Stimulated activated CD8-positive, alpha-beta memory T cell treated with anti-CD3 and anti-CD28 coated beads, Interleukin-15, amount 100 ng/mL, for 4 hours (primary cell): ENCODE measurements around the gene DTX3L.

Experiments used
- DNase-seq, 2 donors: peaks; one replicate each; pipeline ENCODE4 v3.0.0-alpha.2; 2020; ENCODE audit warnings: low read depth in 2 of 2

DTX3L gene

DNA sequence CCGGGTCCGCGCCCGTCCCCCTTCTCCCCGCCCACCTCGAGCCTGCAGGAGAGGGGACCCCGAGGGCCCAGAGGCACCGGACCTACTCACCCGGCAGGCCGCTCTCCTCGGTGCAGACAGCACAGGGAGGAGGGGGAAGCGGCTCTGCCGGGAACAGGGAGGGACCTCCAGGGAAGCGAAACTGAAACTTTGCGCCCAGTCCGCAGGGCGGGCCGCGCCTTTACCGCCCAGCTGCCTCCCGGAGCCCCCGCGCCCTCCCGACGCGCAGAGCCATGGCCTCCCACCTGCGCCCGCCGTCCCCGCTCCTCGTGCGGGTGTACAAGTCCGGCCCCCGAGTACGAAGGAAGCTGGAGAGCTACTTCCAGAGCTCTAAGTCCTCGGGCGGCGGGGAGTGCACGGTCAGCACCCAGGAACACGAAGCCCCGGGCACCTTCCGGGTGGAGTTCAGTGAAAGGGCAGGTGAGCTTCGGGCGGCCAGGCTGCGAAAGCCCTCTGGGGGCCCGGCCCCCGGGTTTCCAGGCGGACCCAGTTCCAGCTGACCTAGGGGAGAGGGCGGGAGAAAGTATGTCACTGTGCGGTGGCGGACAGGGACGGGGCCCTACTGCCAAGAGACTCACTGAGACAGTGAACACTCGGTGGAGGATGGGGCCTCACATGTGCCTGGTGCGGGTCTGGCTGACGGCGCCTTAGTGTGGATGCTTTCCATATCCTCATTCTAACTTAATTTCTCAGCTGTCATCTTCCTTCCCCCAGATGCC, at the start of gene DTX3L, which contains the start of gene PARP9:
DTX3L (plus strand) TSS at position 184 of the 758 bp plus-strand sequence; CDS start at position 273, 89 bp downstream.
PARP9 (minus strand) TSS at position 146 of the 758 bp plus-strand sequence. CDS start 4,680 bp downstream, outside the sequence.
- peak; percentile 72 to 76 for DNase-seq

DNA sequence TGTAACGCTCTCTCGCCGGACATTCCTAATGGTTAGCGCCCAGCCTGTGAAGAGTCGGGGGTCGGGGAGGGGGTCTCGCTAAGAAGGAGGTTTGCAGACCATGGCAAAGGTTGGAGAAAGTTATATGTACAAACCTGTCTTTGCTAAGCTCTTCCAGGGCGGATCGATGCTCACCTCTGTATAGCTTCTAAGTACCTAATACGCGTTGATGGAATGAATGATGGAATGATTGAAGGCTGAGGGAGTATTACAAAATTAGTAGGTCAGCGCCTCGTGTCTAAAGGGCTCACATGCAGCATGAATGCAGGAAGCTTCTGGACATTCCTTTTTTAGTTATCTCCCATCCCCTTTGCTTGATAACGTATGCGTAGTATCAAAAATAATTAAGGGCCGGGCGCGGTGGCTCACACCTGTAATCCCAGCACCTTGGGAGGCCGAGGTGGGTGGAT, 49.1 kb upstream of the DTX3L start:
- no peak for DNase-seq

DNA sequence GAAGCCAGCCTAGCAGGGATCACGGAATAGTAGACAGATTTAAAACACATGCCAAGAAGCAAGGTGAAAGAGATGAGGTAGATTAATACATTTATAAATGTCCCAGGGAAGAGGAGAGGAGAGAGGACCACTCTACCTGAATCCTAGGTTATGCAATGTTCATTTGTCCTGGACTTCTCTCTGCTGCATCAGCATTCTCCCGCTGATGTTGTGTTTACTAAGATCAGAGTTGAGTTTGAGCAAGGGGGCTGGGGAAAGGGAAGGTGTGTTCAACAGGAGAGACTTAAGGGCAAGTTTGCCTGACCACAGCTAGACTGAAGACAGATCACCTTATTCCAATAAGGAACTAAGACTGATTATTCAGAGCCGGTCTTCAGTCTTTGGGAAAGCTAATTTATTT, 48.3 kb upstream of the DTX3L start:
- no peak for DNase-seq

- no peak for DNase-seq
Measured at GRCh38 chr3:122516846-122517360, 47.2 kb upstream of the DTX3L start.

DNA sequence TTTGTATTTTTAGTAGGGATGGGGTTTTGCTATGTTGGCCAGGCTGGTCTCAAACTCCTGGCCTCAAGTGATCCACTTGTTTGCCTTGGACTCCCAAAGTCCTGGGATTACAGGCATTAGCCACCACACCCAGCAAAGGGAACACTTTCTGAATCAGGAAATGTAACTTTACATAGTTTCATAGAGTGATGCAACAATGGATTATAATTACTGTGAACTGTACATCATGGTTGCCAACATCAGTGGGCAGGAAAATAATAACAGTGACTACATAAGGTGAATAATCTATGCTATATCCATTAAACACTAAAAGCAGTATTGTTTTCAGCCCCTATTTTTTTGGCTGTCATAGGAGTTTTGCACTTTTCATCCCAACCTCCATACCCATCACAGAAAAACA, 44.4 kb upstream of the DTX3L start:
- no peak for DNase-seq

DNA sequence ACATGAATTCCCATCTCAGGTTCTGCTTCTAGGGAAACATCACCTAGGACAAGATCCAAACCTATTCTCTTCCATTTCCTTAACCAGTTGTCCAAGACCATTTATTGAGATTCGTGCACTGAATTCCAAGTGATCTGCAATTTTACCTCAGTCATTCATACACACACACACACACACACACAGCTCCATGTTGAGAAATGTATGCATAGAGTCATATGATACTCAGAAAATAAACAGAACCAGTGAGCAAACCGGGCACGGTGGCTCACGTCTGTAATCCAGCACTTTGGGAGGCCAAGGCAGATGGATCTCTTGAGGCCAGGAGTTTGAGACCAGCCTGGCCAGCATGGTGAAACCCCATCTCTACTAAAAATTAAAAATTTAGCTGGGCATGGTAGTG, 43.3 kb upstream of the DTX3L start:
- DNase-seq, result no peak

GRCh38 chr3:122523317-122523716, 40.8 kb upstream of the DTX3L start:
- no peak for DNase-seq

GRCh38 chr3:122530164-122530563, 34.0 kb upstream of the DTX3L start:
- DNase-seq, result no peak

DNA sequence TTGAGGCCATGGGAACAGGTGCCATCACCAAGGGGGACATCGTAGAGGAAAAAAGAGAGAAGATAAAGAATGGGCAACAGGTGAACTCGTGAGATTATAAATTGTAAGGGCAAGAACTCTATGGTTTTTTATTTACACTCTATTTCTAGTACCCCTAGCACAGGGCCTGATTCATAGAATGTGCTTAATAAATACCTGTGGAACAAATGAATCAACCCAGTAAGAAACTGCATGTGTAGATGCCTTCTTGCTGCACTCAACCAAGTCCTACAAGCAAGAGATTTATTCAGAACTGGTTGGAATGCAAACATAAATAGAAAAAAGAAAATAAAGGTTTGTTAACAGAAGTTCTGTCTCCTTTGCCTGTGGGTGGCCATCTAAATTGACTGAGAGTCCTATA, 30.7 kb upstream of the DTX3L start:
- no peak for DNase-seq

- DNase-seq, result no peak
Measured at GRCh38 chr3:122533931-122534334, 30.2 kb upstream of the DTX3L start.

- DNase-seq, result no peak
Measured at GRCh38 chr3:122535964-122536631, 28.0 kb upstream of the DTX3L start.

GRCh38 chr3:122536632-122537001, 27.5 kb upstream of the DTX3L start:
- DNase-seq, result no peak

DNA sequence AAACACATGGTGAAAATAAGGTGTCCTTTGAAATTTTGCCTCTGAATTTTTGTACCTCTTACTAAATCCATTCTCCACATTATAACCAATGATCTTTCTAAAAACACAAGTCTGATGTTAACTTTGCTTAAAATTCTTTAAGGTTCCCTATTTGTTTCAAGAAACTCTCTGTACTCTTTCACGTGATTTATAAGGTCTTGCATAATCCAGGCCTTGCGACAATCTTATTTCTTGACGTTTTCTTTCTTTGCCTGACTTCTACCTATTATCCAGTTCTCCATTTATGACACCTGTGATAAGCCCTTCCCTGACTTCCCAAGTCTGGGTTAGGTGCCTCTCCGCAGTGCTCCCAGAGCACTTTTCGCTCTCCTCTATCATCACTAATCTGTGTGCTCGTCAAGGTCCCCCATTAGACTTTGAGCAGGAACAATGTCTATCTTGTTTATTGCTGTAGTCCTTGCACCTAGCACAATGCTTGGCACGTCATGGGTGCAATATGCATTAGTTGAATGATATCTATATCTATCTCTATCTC, 25.1 kb upstream of the DTX3L start:
- no peak for DNase-seq

DNA sequence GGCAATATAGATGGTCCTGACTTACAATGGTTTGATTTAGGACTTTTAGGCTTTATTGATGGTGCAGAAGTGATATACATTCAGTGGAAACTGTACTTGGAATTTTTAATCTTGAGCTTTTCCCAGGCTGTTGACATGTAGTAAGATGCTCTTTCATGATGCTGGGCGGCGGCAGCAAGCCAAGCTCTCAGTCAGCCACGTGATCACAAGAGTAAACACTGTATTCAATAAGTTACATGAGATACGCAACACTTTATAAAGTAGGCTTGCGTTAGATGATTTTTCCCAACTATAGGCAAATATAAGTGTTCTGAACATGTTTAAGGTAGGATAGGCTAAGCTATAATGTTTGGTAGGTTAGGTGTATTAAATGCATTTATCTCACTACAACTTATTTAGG, 18.0 kb upstream of the DTX3L start:
- DNase-seq, result no peak

DNA sequence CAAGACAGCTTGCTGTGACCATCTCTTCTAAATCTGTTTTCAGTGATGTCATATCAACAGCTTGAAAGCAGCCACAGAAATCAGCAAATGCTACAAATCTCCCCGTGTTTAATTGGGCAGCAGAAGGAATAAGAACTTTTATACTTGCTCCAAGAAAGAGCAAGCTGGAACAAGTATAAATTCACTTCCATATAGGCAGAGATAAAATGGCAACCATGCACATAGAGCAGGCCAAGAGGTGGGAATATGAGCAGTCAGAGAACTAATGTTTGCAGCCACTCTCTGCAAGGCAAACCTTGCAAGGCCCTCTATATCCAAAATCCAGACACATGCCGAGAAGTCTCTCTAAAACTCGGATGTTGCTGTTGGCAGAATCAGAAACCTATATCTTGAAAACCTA, 16.1 kb upstream of the DTX3L start:
- DNase-seq, result no peak

DNA sequence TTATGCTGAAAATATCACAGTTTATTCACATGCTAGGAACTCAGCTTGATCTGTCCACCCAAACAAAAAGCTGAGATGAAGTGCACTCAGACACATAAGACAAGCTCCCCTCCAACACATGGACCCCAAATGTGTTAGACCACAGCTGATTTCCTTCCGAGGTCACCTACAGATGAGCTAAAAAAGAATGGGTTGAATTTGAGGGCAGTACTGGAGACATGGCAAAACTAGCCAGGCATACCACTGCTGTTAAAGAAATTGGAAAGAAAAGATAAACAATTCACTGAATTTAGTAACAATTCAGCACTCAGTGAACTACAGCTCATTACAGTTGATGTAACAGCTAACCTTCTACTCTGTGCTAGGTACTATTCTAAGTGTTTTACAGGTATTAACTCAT, 15.5 kb upstream of the DTX3L start:
- no peak for DNase-seq

GRCh38 chr3:122553171-122553570, 11.0 kb upstream of the DTX3L start:
- DNase-seq, result no peak

DNA sequence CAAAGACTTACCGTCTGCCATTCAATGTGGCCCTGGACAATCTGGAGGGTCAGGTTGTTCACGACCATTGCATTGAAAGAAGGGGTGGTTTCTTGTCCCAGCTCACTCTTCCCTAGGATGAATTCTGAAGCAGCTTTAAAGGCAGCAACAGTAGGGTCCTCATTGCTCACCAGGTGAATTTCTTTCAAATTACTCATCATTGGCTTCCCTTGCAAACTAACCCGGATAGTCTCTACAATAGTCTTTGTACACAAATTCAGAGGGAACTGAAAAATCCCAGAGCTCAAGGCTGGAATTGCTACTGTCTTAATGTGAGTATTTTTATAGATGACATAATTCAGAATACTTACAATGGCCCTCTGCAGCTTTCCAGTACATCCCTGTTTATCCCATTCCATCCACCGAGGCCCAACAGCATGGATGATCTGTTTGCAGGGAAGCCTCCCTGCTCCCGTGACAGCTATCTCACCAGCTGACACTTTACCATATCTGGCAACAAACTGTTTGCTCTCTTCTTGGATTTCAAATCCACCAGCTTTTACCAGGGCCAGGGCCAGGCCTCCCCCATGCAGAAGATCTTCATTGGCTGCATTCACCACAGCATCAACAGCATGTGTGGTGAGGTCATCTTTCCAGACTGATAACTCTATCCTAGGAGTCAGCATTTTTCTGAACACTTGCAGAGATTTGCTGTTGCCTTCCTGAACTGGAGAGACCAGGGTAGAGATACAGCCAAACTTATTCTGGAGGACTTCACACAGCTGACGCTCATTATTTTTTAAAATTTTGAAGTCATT, 8.7 kb upstream of the DTX3L start:
- no peak for DNase-seq

GRCh38 chr3:122557356-122557755, 6.8 kb upstream of the DTX3L start:
- no peak for DNase-seq

- no peak for DNase-seq
Measured at GRCh38 chr3:122558605-122559004, 5.5 kb upstream of the DTX3L start.

GRCh38 chr3:122559906-122560305, 4.2 kb upstream of the DTX3L start:
- DNase-seq, result no peak

DNA sequence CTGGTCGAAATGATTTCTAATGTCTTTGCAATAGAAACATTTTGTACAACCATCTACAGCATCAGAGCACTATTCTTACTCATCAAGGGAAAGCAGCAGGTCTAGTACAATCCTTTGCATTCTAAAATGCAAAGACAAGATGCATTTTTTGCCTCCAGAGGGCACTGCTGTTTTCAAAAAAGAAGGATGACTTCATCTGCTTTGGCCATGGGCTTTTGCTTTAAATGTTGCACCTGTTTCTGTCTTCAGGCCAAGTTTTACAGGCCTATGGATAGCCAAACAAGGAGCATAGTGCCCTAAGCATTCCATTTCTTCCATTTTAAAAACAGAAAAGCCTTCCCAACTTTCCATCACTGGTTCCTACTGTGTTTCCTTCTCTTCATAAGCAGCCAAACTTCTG, 3.5 kb upstream of the DTX3L start:
- DNase-seq, result peak in 1 of 2 donors; percentile 44
